Stimulated activated CD8-positive, alpha-beta memory T cell treated with anti-CD3 and anti-CD28 coated beads, Interleukin-12 subunit alpha, Interleukin-12 subunit beta, amount 100 ng/mL, for 1 hour (primary cell): ENCODE measurements around the gene POFUT1.

Source experiments
- DNase-seq: peaks from one replicate; pipeline ENCODE4 v3.0.0-alpha.2; 2020; ENCODE audit warnings: low read depth

Gene POFUT1

DNA sequence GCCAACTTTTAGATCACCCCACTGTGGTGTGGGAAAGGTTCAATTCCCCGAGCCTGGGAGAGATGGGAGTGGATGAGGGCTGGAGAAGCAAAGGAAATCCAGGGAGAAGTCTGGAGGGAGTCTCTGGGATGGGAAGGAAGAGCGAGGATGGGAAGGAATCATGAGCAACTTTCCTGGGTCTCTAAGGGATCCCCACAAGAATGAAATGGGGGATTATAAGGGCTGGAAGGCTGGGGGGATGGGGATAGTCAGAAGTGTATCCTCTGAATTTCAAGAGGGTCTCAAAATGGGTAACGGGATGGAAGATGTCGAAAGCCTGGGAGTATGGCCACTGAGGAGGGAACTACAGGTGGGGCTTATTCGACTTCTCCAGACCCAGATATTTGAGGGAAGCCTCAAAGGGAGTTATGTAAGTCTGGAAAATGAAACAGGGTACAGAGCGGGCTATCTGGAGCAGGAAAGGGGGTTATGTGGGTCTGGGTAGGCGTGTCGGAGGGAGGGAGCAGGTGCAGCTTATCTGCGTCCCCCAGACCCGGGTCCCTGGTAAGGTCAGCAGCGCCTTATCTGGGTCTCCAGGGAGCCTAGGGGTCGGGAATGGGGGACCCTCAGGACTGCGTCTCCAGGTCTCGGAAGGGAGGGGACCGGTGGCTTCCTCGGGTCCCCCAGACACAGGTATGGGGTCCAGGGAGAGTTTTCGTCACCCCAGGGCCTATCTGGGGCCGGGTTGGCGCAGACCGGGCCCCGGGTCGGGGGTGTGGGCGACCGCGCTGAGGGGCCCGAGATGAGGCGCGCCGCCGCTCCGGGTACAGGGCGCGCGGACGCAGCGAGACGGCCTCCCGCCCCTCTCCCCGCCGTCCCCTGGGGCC lies 687 bp upstream of the POFUT1 start:
- no peak for DNase-seq

DNA sequence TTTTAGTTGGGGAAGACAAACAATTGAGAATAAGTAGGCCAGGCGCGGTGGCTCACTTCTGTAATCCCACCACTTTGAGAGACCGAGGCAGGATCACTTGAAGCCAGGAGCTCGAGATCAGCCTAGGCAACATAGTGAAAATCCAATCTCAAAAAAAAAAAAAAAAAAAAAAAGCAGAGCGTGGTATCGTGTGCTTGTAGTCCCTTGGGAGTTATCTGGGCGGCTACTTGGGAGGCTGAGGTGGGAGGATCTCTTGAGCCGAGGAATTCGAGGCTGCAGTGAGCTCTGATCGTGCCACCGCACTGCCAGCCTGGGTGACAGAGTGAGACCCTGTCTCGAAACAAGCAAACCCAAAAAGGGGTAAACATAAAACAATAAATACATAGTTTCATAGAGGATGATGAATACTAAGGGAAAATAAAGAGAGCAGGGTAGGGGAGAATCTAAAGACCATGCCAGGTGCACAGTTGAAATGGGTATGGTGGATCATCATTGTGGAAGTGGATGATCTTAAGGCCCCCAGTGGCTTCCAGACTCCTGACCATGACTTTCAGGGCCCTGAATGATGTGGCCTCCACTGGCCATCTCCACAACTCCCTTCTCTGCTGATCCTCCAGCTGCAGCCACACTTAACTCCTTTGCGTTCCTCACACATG lies 947 bp downstream of the POFUT1 start:
- DNase-seq = no peak

DNA sequence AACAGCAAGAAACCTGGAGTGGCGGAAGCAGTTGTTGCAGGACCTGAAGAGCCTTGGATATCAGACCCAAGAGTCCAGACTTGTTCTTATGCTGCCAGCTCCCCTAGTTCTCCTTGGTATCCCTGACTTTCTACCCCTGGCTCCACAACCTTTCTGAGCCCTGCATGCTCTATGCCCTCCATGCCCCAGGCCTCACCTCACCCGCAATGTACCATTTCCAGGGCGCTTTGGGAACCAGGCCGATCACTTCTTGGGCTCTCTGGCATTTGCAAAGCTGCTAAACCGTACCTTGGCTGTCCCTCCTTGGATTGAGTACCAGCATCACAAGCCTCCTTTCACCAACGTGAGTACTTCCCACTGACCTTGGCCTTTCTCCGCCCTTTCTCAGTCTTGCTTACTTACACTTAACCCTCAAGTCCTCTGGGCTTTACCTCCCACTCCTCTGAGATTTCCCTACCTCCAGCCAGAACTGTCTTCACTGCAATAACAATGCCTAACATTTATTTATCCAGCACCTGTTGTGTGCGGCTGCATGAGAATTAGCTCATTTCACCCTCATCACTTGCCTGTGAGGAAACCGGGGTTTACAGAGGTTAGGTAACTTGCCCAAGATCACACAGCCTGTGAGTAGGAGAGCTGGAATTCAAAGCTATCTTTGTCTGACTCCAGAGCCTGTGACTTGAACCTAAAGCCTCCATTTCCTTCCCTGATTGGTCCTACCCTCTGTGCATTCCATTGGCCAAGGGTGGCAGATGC lies 2.3 kb downstream of the POFUT1 start:
- DNase-seq = no peak

DNA sequence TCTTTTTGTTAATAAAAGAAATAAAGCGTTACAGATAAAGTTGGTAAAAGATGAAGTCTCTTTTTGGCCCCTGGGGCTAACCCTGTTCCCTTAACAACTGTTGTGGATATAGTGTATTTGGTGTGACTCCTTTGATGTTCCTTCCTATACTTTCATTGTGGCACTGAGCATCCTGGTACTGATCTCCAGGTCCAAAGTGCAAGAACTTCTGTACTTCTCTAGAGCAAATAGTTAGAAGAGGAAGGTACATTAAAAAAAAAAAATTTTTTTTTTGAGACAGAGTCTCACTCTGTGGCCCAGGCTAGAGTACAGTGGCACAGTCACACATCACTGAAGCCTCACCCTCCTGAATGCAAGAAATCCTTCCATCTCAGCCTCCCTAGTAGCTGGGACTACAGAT lies 6.2 kb downstream of the POFUT1 start:
- no peak for DNase-seq

DNA sequence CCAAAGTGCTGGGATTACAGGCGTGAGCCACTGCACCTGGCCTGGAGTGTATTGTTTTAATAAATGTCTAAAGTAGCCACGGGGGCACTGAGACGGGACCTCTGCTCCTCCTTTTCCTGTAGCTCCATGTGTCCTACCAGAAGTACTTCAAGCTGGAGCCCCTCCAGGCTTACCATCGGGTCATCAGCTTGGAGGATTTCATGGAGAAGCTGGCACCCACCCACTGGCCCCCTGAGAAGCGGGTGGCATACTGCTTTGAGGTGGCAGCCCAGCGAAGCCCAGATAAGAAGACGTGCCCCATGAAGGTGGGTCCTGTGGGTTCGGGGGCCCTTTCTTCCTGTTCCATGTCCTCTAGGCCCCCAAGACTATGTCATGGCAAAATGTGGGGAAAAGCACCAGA lies 7.5 kb downstream of the POFUT1 start:
- no peak for DNase-seq

DNA sequence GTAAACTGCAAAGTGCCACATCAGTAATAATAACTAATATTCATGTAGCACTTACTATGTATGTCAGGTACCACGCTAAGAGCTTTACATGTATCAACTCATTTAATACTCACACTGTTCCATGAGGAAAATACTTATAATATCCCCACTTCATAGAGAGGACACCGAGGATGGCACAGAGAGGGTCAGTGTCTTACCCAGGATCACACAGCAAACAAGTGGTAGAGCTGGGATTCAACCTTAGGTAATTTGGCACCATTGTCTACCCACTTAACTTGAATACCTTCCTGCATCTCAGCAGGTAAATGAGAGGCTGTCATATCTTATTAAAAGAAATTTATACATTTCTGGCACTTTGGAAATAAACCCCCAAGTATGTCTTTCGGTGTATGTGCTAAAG lies 8.0 kb downstream of the POFUT1 start:
- DNase-seq = no peak

DNA sequence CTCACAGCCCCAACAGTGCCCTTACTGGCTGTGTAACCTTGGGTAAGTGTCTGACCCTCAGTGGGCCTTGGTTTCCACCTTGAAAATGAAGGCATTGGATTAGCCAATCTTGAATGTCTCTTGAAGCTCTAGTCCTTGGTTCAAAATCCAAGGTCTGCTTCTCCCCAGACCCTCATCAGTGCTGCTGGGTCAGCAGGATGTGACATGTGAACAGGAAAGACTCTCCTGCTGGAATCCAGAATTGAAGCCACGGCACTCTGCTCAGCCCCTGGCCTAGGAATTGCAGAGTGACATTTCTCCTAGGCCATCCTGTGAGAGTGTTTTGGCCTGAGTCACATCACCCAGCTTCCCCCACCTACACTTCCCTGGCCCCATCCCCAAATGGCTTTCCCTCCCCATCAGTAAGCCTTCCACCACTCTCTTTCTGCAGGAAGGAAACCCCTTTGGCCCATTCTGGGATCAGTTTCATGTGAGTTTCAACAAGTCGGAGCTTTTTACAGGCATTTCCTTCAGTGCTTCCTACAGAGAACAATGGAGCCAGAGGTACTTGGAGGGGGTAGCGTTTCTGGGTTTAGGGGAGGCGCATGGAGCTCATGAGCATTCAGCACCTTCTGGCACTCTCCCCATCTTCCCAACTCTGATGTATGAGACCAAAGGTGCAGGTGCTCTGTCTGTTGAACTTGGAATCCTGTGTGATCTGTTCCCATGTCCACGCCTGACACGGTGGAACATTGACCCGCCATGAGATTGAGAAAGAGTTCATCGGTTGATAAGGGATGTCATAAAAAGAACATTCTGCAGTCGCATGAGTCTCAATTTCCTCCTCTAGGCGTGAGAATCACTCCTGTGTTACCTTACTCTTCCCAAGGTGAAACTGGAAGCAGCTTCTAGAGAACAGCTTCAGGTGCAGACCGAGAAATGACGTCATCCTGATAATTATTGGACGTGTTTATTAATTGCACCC lies 8.8 kb downstream of the POFUT1 start:
- no peak for DNase-seq

DNA sequence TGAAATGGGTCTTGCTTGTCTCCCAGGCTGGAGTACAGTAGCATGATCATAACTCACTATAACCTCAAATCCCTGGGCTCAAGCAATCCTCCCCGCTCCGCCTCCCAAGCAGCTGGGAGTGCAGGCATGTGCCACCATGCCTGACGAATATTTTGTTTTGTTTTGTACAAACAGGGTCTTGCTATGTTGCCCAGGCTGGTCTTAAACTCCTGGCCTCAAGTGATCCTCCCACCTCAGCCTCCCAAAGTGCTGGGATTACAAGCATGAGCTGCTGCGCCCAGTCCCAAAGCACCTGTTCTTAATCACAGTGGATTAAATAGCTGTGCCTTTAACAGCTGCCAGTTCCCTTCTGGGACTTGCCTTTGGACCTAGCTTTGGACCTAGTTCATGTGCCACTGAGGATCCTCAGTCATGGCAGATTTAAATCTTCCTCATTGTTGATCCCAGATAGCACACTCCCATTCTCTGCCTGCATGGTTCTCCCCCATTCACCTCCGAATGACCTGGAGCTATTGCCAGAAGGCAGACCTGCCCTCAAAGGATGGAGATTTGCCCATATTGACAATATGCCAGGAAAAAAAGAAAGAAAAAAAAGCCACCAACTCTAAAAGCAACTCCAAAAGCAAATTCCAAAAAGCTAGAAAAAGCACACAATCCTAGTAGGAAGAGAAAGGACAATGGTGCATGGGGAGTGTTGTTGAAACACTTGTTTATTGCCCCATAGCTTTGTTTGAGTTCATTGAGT lies 10.6 kb downstream of the POFUT1 start:
- no peak for DNase-seq

DNA sequence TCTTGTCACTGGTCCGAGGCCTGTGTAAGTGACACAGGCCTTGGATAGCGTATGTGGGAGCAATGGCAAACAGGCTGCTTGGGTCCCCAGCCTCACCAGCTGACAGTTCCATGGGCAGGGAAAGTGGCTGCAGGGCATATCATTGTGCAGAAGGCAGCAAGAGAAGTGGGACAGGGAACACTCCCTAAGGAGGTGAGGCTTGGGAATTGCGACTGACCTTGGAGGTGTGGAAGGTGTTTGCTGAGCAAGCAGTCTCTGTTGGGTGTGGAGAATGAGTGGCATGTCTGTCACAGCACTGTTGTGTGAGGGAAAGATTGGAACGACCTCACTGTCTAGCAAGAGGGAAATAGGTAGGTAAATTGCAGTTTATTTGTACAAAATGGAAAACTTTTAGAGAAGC lies 16.8 kb downstream of the POFUT1 start:
- DNase-seq = no peak

DNA sequence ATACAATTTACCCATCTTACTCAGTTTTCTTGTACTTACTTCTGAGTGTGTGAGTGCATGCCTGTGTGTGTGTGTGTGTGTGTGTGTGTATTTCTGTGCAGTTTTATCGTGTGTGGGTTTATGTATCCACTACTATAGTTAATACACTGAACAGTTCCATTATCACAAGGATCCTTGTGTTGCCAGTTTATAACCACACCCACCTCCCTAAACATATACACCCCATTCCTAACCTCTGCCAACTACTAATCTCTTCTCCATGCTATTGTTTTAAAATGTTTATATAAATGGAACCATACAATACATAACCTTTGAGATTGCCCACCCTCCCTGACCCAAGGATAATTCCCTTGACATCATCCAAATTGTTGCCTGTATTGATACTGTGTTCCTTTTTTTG lies 18.7 kb downstream of the POFUT1 start:
- DNase-seq = no peak

DNA sequence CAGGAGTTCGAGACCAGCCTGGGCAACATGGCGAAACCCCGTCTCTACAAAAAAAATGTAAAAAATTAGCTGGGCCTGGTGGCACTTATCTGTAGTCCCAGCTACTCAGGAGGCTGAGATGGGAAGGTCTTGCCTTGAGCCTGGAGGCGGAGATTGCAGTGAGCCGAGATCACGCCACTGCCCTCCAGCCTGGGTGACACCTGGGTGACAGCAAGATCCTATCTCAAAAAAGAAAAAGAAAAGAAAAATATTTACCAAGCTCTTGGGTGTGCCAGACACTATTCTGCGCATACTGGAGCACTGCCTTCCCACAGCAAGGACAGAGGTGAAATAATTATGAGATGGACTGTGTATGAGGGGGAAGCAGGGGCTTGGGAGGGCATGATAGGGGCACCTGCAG lies 19.6 kb downstream of the POFUT1 start:
- no peak for DNase-seq

DNA sequence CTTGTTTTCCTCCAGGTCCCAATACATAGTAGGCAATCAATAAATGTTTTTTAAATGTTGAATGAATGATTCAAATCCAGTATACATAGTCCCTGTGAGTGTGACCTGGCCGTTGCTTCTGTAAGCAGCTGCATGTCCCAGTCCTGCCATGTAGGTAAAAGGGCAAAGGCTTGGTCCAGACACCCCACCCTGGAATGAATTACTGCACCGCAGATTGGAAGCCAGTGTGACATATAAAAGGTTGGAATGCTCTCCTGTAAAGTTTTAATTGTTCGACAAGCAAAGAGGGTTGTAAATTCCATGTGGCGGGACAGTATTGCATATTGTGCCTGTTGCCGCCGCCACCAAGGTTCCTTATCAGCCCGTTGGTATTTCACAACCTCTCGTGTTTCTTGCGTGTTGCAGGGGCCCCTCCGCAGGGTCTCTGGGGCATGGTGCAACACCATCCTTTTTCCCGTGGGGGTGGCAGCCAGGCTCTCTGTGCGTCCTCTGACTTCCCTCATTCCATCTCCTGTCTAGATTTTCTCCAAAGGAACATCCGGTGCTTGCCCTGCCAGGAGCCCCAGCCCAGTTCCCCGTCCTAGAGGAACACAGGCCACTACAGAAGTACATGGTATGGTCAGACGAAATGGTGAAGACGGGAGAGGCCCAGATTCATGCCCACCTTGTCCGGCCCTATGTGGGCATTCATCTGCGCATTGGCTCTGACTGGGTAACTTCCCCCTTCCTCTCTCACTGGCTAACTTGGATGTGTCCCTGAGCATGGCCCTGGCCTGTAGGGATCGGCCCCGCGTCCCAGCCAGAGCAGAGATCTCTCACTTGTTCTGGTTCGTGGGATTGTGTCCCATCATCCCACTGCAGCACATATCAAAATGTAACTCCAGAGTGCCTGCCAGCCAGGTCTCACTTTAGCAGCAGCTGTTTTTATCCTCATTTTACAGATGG lies 20.3 kb downstream of the POFUT1 start:
- no peak for DNase-seq

DNA sequence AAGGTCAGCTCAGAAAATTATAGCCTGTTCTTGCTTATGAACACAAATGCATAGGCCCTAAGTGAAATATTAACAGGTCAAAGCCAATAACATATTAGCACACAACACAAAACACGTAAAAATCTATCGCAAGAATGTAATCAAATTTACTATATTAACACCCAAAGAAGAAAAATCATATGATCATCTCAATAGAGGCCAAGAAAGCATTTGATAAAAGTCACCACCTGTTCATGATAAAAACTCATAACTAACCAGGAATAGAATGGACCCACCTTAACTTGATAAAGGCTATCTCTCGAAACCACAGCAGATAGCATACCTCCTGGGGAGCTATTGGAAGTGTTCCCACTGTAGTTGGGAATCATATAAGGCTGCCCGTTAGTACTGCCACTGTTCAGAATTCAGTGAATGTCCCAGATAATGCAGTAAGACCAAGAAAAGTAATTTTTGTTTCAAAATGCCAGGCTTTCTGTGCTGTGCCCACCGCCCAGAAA lies 21.6 kb downstream of the POFUT1 start:
- DNase-seq = no peak

DNA sequence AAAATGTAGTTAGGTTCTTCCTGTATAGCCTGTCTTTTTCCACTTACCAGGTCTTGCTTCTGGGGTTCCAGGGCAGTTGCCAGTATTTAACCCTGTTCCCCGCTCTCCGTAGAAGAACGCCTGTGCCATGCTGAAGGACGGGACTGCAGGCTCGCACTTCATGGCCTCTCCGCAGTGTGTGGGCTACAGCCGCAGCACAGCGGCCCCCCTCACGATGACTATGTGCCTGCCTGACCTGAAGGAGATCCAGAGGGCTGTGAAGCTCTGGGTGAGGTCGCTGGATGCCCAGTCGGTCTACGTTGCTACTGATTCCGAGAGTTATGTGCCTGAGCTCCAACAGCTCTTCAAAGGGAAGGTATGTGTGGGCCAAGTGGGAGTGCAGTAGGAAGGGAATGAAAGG lies 23.0 kb downstream of the POFUT1 start:
- no peak for DNase-seq

DNA sequence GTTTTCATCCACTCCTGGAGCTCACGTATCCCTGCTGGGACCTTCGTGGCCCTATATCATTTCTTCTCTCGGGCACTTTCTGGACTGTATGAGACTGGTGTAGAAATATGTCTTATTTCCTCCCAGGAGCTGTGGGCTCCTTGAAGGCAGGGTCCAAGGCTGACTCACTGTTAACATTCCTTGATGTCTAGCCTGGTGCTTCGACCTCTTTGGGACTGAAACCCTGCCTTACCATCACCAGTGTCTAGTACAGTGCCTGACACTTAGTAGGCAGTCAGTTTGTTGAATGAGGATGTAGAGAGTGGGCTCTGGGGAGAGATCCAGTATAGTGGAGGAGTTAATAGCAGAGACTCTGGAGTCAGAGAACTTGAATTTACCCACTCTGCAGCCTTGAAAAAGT lies 23.6 kb downstream of the POFUT1 start:
- DNase-seq = no peak

DNA sequence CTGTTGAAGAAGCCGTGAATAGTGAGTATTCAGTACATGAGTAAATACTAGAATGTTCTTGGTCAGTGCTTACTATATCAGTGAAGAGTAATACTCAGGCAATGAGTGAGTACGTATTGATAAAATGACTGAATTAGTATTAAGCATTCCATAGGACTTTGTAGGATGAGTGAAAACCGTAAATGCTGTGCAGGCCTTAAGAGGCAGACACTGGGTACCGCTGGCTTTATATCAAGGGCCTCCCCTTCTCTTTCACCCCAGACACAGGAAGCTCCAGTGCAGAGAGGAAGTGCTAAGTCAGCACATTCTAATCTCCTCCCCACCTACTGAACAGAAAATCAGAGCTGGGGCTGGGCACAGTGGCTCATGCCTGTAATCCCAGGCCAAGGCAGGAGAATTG lies 24.2 kb downstream of the POFUT1 start:
- DNase-seq = no peak

DNA sequence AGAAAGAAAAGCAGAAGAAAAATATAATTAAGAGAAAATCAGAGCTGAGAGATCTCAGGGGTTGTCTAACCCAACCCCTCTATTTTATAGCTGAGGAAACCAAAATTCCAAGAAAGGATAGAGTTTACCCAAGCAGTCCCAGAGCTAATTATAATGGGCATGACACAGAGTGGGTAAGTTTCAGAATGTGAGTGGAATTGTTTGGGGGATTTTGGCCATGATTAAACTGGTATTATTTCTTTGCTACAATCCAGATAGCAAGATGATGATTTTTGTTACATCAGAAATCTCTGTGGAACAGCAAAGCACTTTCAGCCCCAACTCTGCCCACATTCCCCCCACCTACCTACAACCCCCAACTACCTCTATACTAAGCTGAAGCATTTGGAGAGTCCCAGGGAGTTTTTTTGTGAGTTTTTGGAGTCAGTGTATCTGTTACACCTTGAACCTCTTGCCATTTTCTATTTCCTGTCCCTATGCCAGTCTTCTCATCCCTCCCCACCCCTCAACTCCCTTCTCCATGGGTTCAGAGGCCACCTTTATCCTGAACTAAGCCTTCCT lies 24.7 kb downstream of the POFUT1 start:
- no peak for DNase-seq

DNA sequence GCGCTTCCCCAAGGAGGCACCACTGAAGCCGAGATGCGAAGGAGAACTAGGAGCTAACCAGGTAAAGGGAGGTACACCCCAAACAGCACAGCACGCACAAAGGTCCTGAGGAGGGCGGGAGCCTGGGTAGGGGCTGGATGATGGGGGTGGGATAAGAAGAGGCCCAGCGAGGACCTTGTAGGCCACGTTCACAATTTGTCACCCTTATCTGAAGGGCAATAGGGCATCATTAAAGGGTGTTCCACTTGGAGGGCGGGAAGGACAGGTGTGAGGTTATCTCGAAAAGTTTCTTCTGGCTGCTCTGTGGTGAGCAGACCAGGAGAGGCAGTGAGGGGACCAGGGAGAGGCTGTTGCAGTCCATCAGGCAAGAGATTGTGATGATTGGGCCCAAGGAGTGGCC lies 25.6 kb downstream of the POFUT1 start:
- no peak for DNase-seq

DNA sequence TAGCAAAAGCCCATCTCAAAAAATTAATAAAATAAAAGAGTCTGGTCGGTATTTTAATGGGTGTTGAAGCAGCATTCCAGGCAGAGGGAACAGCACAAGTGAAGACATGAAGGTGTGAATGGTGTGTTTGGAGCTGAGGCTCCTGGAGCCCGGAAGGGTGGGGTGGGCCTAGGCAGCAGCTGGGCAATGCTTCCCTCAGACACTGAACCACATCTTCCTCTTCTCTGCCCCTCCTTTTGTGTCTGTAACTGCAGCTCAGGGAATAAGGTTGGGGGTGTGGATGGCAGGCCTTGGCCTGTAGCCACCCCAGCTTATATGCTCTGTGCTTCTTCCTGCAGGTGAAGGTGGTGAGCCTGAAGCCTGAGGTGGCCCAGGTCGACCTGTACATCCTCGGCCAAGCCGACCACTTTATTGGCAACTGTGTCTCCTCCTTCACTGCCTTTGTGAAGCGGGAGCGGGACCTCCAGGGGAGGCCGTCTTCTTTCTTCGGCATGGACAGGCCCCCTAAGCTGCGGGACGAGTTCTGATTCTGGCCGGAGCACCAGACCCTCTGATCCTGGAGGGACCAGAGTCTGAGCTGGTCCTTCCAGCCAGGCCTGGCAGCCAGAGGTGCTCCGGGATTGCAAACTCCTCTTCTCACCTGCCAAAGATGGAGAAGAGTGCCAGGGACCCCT lies 26.6 kb downstream of the POFUT1 start:
- DNase-seq = no peak
